GM12864 (cell line): ENCODE measurements around the gene PHYHIPL.

ENCODE experiments used
- DNase-seq: peaks from one replicate; pipeline ENCODE4 v3.0.0-alpha.2; 2011; ENCODE audit warnings: low read depth
- H3K4me3 ChIP-seq: 2 replicates; pipeline ENCODE4 v1.5.1; 2011; ENCODE audit warnings: mild to moderate bottlenecking, low read depth, low read length, control low read depth
- CTCF ChIP-seq: IDR thresholded peaks from 2 replicates; pipeline ENCODE4 v1.5.1; 2011; ENCODE audit warnings: low read depth, mild to moderate bottlenecking, moderate library complexity, low read length, control low read depth, inconsistent platforms; ENCODE audit errors: missing control alignments

Gene PHYHIPL

GRCh38 chr10:59176241-59177030, at the start of gene PHYHIPL:
Gene PHYHIPL (plus strand): TSS chr10:59176643. CDS start chr10:59176854, 211 bp downstream.
- DNase-seq, result no peak
- TF ChIP-seq CTCF, result no peak
- H3K4me3 ChIP-seq, result no peak within 1 kb of the TSS

GRCh38 chr10:59126991-59127390, 49.5 kb upstream of the PHYHIPL start:
- TF ChIP-seq CTCF, result no peak
- H3K4me3 ChIP-seq, result no peak overlapping the region
- no peak for DNase-seq

GRCh38 chr10:59127991-59128390, 48.5 kb upstream of the PHYHIPL start:
- H3K4me3 ChIP-seq, result no peak overlapping the region
- TF ChIP-seq CTCF, result no peak
- no peak for DNase-seq

- TF ChIP-seq CTCF, result no peak
- H3K4me3 ChIP-seq, result no peak overlapping the region
- DNase-seq, result no peak
Measured at GRCh38 chr10:59129867-59130266, 46.6 kb upstream of the PHYHIPL start.

GRCh38 chr10:59131666-59132065, 44.8 kb upstream of the PHYHIPL start:
- DNase-seq, result no peak
- TF ChIP-seq CTCF, result no peak
- no peak overlapping the region for H3K4me3 ChIP-seq

- TF ChIP-seq CTCF, result no peak
- DNase-seq, result no peak
- H3K4me3 ChIP-seq, result no peak overlapping the region
Measured at GRCh38 chr10:59133841-59134593, 42.4 kb upstream of the PHYHIPL start.
